Ishikawa (cell line): ENCODE data around the gene NOP56.

ENCODE experiments used
- RAD21 ChIP-seq: IDR thresholded peaks from 2 replicates; pipeline ENCODE4 v1.6.1; 2012; ENCODE audit warnings: low read depth
- TAF1 ChIP-seq: IDR thresholded peaks from 2 replicates; pipeline ENCODE4 v1.6.1; 2012; ENCODE audit warnings: low read depth, mild to moderate bottlenecking
- TEAD4 ChIP-seq: IDR thresholded peaks from 2 replicates; pipeline ENCODE4 v1.6.1; 2012
- YY1 ChIP-seq: IDR thresholded peaks from 2 replicates; pipeline ENCODE4 v1.6.1; 2012; ENCODE audit warnings: low read depth
- TF ChIP-seq, protein P1 (sequence below): IDR thresholded peaks from 2 replicates; pipeline ENCODE4 v1.6.1; 2012

DNA sequence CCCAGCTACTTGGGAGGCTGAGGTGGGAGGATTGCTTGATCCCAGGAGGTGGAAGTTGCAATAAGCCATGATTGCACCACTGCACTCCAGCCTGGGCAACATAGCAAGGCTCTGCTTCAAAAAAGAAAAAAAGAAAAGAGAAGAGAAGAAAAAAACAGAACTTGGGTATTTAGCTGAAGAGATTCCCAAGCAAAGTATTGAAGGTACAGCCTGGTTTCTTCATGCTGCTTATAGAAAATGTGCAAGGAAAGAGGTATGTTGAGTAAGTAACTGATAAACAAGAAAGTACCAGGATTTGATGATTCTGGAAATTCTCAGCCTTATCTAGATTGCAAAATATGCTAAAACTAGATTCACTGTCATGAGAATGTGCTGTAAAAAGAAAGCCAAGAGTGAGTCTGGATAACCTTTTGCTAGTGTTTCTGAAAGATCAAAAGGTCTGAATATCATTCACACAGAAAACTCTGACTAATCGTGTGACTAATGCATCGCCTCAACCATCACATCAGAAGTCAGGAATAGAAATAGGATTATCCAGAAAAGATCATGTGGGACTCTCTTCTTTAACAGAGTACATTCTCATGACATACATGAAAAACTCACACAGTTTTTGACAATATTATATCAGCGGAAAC is 32.4 kb upstream of the NOP56 start:
- TF ChIP-seq, protein P1, sequence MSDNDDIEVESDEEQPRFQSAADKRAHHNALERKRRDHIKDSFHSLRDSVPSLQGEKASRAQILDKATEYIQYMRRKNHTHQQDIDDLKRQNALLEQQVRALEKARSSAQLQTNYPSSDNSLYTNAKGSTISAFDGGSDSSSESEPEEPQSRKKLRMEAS, result no peak
- no peak for TF ChIP-seq RAD21
- TF ChIP-seq TAF1, result no peak
- TF ChIP-seq YY1, result no peak
- no peak for TF ChIP-seq TEAD4
